ENCODE data around the gene PTTG1.

Gene PTTG1

GRCh38 chr5:160455600-160455999 is 33.9 kb downstream of the PTTG1 start:
- no peak for DNase-seq

DNA sequence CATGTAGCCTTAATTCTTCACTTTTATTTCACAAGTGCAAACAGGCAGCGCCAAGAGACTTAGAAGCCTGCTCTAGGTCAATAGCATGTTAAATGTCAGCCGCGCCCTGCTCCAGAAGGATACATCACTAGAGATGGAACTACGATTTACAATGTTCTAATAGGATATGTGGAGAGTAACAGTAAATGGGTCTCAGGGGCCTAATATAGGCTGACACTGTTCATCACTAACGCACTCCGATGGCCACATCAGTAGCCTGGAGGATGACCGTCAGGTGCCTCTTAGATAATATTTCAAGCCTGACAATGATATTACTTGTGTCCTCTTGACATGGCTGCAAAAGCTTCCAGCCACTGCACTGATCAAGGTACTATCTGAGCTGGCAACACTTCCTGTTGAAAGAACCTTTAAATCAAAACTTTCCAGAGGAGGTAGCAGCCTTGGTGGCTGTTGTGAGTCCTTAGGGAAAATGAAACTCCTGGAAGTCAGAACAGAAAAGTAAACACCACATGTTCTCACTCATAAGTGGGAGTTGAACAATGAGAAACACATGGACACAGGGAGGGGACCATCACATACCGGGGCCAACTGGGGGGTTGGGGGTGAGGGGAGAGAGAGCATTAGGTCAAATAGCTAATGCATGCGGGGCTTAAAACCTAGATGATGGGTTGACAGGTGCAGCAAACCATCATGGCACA is 35.0 kb downstream of the PTTG1 start:
- DNase-seq: no peak

GRCh38 chr5:160457252-160457651 is 35.6 kb downstream of the PTTG1 start:
- no peak for DNase-seq

- DNase-seq: no peak
Observed at GRCh38 chr5:160458806-160459800, 37.4 kb downstream of the PTTG1 start.

DNA sequence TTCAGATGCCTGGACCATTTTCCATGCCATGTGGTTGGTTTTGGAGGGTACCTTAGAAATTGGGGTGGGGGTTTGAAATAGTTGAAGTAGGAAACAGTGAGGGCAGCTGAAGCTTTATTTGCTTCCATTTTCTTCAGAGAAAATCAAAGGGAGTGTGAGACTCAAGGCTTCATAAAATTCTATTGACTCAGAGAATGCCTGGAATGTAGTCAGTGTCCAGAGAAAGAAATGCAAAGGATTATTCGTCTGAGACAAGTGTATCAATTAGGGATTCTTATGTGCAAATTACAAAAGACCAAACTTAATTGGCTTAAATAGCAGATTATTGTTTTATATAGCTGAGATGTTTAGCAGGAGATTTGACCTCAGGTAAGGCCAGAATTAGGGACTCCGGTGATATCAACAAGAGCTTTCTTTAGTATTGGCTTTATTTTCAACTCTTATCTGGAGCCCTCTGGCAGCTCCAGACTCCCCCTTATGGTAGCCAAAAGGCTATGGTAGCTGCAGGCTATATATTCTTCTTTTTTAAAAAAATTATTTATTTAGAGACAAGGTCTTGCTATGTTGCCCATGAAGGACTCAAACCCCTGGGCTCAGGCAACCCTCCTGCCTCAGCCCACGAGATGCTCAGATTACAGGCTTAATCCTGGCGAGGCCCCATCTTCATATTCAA is 38.9 kb downstream of the PTTG1 start:
- DNase-seq: no peak

- no peak for DNase-seq
Observed at GRCh38 chr5:160461378-160461777, 39.7 kb downstream of the PTTG1 start.

- no peak for DNase-seq
Observed at GRCh38 chr5:160462167-160462566, 40.5 kb downstream of the PTTG1 start.

- no peak for DNase-seq
Observed at GRCh38 chr5:160463227-160463626, 41.6 kb downstream of the PTTG1 start.

- peak; percentile 62 for DNase-seq
Observed at GRCh38 chr5:160463740-160464465, 42.2 kb downstream of the PTTG1 start.

- no peak for DNase-seq
Observed at GRCh38 chr5:160464466-160464797, 42.8 kb downstream of the PTTG1 start.

- DNase-seq: no peak
Observed at GRCh38 chr5:160466116-160466515, 44.5 kb downstream of the PTTG1 start.

DNA sequence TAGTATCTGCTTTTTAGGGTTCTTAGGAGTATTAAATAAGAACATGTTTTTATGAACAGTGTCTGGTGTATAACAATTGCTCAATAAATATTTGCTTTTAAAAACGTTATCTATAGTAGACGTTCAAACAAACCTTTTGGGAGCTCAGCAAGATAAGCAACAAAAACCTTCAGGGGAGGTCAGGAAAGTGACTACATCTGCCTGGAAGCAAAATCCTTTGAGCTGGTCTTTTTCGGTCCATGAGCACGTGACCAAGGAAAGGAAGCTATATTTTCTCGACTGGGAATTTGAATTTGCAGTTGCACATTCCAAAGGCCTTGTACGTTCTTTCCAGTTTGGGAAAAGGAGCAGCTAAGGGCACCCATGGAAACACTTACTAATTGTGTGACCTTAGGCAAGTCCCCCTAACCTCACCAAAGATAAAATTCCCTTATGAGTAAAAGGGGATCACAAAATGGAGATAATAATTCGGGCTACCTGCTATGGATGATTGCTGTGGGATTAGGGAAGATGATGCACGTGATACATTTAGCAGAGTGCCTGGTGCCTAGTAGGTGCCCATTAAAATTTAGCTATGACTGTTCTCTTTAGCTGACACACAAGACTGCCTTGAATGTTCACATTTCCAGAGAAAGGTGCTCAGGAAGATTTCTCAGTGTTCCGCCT is 45.4 kb downstream of the PTTG1 start:
- DNase-seq: peak; percentile 14

GRCh38 chr5:160467555-160468362 is 46.1 kb downstream of the PTTG1 start:
- peak; percentile 64 for DNase-seq

- DNase-seq: no peak
Observed at GRCh38 chr5:160468363-160468975, 46.8 kb downstream of the PTTG1 start.

- DNase-seq: peak; percentile 16
Observed at GRCh38 chr5:160469156-160470144, 47.8 kb downstream of the PTTG1 start.

DNA sequence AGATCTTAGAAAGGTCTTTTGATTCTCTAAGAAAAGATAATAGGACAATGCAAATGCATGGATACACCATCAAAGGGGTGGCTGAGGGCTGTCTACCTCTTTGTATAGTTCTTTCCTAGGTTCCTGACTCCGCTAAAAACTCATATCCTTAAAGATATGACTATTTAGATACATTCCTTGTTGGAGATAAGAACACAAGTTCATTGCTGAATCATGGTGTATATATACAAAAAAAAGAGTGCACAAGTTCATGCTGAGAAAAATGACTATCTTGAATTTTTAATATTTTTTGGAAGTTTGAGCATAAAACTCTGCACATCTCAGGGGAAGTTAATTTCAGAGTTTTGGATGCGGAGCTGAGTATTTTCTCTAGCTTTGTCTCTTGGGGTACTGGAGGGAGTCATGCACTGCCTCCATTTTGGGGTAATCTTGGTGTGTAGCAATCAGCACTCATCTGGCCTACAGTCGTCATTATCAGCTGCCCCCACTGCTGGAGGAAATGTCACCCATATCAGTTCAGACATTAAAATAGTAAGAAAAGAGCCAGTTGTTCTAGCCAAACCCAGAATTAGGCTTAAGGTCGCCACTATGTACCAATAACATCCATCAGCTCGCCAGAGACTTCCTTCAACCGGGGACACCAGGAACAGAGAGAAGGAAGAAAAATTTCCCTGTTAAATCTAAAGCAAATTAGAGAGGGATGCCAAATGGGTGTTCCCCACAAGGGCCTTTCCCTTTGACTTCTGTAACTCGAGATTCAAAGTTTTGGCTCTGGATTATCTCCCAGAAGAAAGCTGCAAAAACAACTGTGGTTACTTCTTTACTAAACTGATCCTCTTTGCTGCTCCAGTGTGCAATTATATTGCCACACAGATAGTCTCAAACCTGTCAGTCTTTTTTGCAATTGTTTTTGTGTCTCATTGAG is 49.0 kb downstream of the PTTG1 start:
- no peak for DNase-seq

DNA sequence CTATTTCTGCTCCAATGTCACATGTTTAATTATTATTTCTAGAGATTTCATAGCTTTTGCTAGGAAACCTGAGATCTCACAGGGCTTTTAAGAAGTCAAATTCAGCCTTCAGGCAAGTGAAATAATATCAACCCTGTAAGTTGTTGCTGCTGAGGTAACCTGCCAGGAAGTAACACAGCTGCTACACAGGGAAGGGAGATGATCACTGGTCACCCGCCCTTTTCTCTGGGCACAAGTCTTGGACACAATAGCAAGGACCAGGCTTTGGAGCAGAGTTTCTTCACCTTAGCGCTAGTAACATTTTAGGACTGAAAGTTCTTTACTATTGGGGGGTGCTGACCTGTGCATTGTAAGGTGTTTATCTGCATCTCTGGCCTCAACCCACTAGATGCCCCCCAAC is 50.1 kb downstream of the PTTG1 start:
- DNase-seq: no peak

- DNase-seq: no peak
Observed at GRCh38 chr5:160472482-160472881, 50.8 kb downstream of the PTTG1 start.
